Bronchial epithelial cell (primary cell): Measurements from ENCODE around the gene NEDD4L. TPM values are rescaled to one million over a fixed set of nuclear protein-coding genes. Genes with fewer than 3 reads are reported as not detected.

Experiments used
- DNase-seq: peaks from one replicate; pipeline ENCODE4 v3.0.0-alpha.2; 2010; ENCODE audit warnings: low read depth
- FAIRE-seq: peaks from 2 replicates; lab custom pipeline; 2011; peaks lifted over from hg19 to GRCh38; lab: Jason Lieb, UNC
- H3K27me3 ChIP-seq: 2 replicates; pipeline ENCODE4 v1.5.1; 2011; ENCODE audit warnings: low read length; ENCODE audit not compliant: control insufficient read depth, insufficient read depth
- H3K36me3 ChIP-seq: 2 replicates; pipeline ENCODE4 v1.5.1; 2011; ENCODE audit warnings: low read length; ENCODE audit not compliant: control insufficient read depth, insufficient read depth
- H3K4me3 ChIP-seq: 2 replicates; pipeline ENCODE4 v1.5.1; 2011; ENCODE audit warnings: mild to moderate bottlenecking, low read depth, low read length, control low read depth
- total RNA-seq: library from RNA; depleted of rRNA; stranded (reverse); fragments of >200 nt; gene quantifications from 2 replicates; pipeline ENCODE4 v1.2.1, GENCODE V29; 2014
- TF ChIP-seq, protein P1 (sequence below): IDR thresholded peaks from 2 replicates; pipeline ENCODE4 v1.5.1; 2011; ENCODE audit warnings: mild to moderate bottlenecking, moderate library complexity, low read length, control low read depth, inconsistent platforms; ENCODE audit not compliant: insufficient read depth, severe bottlenecking

NEDD4L gene
- total RNA-seq, 1 donor from 2014 or later: 11.3 TPM

DNA sequence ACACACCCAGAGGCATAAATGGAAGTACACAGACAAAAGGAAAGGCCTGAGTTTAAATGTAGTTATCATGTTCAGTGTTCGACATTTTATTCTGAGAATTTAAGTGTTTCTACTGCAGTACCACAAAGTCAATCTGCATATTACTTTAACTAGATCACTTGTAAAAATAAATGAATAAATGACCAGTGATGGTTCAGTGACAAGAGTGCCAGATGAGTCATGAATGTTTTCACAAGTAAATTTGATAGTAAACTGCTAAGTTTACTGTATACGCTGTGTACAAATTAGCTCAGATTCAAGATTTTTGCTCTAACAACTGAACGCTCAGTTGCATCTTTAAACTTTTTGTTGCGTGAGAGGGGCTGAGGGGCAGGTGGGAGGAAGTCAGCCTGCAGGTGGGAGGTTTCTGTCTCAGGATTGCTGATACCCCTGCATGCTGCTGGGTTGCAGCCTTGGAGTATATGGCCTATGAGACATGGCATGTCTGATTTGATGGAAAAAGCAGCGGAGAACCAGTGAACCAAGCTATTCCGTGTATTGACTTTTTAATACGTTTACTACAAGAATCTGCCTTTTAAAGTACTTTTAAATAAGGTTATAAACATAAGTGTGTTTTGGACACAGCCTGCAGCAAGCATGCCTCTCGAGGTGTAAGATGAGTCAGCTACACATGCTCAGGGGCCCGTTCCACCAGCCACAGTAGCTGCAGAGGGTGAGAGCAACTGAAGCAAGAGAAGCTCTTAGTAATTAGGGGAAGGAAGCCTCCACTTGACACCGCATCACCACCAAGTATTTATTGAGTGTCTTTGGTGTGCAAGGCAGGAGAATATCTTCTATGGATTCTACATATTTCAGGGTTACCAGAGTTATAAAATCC is 245.1 kb downstream of the NEDD4L start:
- TF ChIP-seq, protein P1, sequence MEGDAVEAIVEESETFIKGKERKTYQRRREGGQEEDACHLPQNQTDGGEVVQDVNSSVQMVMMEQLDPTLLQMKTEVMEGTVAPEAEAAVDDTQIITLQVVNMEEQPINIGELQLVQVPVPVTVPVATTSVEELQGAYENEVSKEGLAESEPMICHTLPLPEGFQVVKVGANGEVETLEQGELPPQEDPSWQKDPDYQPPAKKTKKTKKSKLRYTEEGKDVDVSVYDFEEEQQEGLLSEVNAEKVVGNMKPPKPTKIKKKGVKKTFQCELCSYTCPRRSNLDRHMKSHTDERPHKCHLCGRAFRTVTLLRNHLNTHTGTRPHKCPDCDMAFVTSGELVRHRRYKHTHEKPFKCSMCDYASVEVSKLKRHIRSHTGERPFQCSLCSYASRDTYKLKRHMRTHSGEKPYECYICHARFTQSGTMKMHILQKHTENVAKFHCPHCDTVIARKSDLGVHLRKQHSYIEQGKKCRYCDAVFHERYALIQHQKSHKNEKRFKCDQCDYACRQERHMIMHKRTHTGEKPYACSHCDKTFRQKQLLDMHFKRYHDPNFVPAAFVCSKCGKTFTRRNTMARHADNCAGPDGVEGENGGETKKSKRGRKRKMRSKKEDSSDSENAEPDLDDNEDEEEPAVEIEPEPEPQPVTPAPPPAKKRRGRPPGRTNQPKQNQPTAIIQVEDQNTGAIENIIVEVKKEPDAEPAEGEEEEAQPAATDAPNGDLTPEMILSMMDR: no peak
- Histone ChIP-seq H3K4me3 (no peak overlapping the region), H3K36me3 (no peaks in the 10 kb centered on the region), H3K27me3 (no peaks in the 10 kb centered on the region)
- peak; percentile 80 for DNase-seq
- FAIRE-seq: no peak

DNA sequence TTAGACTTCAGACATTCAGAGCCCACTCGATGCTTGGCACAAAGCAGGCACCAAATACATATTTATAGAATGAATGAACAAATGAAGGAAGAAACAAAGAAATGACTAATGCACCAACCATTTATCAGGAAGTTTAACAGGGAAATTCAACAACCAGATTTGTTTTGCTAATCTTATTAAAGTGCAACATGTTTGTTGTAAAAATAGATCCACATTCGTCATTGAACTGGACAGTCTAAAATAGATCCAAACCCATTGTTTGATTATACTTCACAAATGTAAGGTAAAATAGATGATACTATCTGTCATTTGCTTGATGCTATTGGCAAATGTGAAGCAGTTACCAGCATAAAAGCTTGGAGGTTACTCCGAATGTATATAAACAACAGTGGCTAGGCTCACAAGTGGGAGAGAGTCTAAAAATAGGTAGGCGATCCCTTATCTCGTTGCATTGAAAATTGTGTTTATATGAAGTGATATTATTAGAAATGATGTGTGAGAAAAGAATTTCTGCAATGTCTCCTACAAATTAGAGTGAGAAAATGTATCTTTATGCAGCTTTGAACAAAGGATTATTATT is 246.2 kb downstream of the NEDD4L start:
- H3K4me3 ChIP-seq: no peak overlapping the region
- no peaks in the 10 kb centered on the region for H3K27me3 ChIP-seq
- DNase-seq (peak; percentile 48), FAIRE-seq (no peak)
- no peaks in the 10 kb centered on the region for H3K36me3 ChIP-seq
- TF ChIP-seq, protein P1: no peak

DNA sequence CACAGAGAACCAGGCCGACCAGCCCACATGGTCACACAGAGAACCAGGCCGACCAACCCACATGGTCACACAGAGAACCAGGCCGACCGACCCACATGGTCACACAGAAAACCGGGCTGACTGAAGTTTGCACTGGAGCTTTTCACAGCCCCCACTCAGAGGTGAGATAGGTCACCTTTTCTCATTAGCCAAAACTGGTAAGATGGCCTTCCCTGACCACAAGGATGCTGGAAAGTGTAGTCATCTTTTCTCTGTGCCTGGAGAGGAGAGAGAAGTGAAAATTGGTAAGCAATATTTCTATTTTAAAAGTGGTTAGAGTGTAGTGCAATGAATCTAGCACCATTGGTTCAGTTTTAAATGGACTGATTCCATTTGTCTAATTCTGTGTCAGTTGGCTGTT is 247.1 kb downstream of the NEDD4L start:
- Histone ChIP-seq H3K36me3 (no peaks in the 10 kb centered on the region), H3K4me3 (no peak overlapping the region), H3K27me3 (no peaks in the 10 kb centered on the region)
- FAIRE-seq (no peak), DNase-seq (no peak)
- TF ChIP-seq, protein P1: no peak

DNA sequence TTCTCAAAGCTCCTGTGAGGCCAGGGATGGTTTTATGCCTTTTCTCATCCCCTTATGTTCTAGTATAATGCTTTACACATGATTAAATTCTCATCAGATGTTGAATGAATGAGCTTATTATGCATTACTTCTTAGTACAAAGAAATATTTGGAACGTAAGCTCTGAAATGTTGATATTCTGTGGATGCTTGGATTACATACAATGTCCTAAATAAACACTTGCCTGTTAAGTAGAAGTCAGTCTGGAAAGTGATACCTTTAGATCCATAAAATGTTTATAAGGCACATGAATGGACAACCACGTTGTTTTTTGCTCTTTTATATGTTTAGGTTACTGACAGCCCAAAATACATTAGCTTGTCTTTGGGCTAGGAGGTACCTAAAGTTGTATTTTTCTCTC is 248.6 kb downstream of the NEDD4L start:
- DNase-seq (no peak), FAIRE-seq (no peak)
- H3K36me3 ChIP-seq: no peaks in the 10 kb centered on the region
- H3K4me3 ChIP-seq: no peak overlapping the region
- H3K27me3 ChIP-seq: no peaks in the 10 kb centered on the region
- TF ChIP-seq, protein P1: no peak

DNA sequence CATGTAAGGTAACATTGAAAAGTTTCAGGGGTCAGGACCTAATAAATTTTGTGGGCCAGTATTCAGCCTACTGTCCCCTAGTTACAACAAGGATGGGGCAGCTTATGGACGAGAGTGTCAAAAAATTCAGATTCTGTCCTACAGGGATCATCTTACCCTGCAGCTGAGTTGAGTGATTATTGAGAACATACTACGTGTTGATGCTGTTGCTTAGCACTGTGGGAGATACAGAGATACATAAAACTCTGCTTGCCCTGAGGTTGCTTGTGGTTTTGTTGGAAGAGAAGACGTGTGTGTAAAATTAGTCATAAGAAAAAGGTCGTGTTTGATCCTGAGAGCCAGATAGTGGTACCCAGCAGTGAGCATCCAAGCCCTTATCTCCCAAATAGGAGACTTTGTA is 253.2 kb downstream of the NEDD4L start:
- Histone ChIP-seq H3K4me3 (no peak overlapping the region), H3K27me3 (no peaks in the 10 kb centered on the region), H3K36me3 (no peaks in the 10 kb centered on the region)
- TF ChIP-seq, protein P1: no peak
- no peak for FAIRE-seq
- DNase-seq: peak; percentile 74
